GM21447 (cell line): Measurements from ENCODE around the gene GREB1.

Experiments
- ATAC-seq: cut with Tn5 transposase; IDR thresholded peaks from one replicate; pipeline ENCODE4 v1.9.1; 2021; ENCODE audit not compliant: unreplicated experiment

The GREB1 gene

GRCh38 chr2:11509657-11510360 is 24.0 kb upstream of the GREB1 start:
- ATAC-seq, result no peak

GRCh38 chr2:11512431-11512830 is 21.4 kb upstream of the GREB1 start:
- ATAC-seq, result no peak

- no peak for ATAC-seq
These were observed 20.5 kb upstream of the GREB1 start for GRCh38 chr2:11513319-11513718.

- ATAC-seq, result no peak
These were observed 19.6 kb upstream of the GREB1 start for GRCh38 chr2:11514081-11514730.

- no peak for ATAC-seq
These were observed 18.9 kb upstream of the GREB1 start for GRCh38 chr2:11514904-11515303.

- ATAC-seq, result no peak
These were observed 18.3 kb upstream of the GREB1 start for GRCh38 chr2:11515490-11515981.

GRCh38 chr2:11516984-11517648 is 16.7 kb upstream of the GREB1 start:
- no peak for ATAC-seq

GRCh38 chr2:11517906-11518305 is 15.9 kb upstream of the GREB1 start:
- no peak for ATAC-seq

- no peak for ATAC-seq
These were observed 13.7 kb upstream of the GREB1 start for GRCh38 chr2:11520092-11520693.

GRCh38 chr2:11521775-11522174 is 12.1 kb upstream of the GREB1 start:
- ATAC-seq, result no peak

- ATAC-seq, result no peak
These were observed 9.4 kb upstream of the GREB1 start for GRCh38 chr2:11524470-11524869.

- no peak for ATAC-seq
These were observed 8.1 kb upstream of the GREB1 start for GRCh38 chr2:11525762-11526161.

GRCh38 chr2:11527001-11527400 is 6.8 kb upstream of the GREB1 start:
- no peak for ATAC-seq

- ATAC-seq, result no peak
These were observed 5.6 kb upstream of the GREB1 start for GRCh38 chr2:11528228-11528627.

GRCh38 chr2:11530864-11531465 is 2.9 kb upstream of the GREB1 start:
- ATAC-seq, result no peak

- no peak for ATAC-seq
These were observed 1.3 kb upstream of the GREB1 start for GRCh38 chr2:11532416-11533055.

GRCh38 chr2:11534071-11534745 is 363 bp downstream of the GREB1 start:
- ATAC-seq, result no peak

- ATAC-seq, result no peak
These were observed 1.1 kb downstream of the GREB1 start for GRCh38 chr2:11534746-11535484.

- no peak for ATAC-seq
These were observed 2.1 kb downstream of the GREB1 start for GRCh38 chr2:11535899-11536344.
